ENCODE data around the gene MOGAT2.

The MOGAT2 gene

GRCh38 chr11:75700940-75701339 is 16.7 kb upstream of the MOGAT2 start:
- H3K27me3 ChIP-seq (ENCODE audit: control insufficient read depth, insufficient read depth, low read length), result no peaks in the 10 kb centered on the region
- H3K36me3 ChIP-seq (ENCODE audit: control insufficient read depth, insufficient read depth, low read length), result no peaks in the 10 kb centered on the region
- no peak overlapping the region for H3K4me3 ChIP-seq (ENCODE audit: low read length)

GRCh38 chr11:75703695-75704237 is 13.9 kb upstream of the MOGAT2 start:
- no peak overlapping the region for H3K4me3 ChIP-seq (ENCODE audit: low read length)
- no peaks in the 10 kb centered on the region for H3K36me3 ChIP-seq (ENCODE audit: control insufficient read depth, insufficient read depth, low read length)
- H3K27me3 ChIP-seq (ENCODE audit: control insufficient read depth, insufficient read depth, low read length), result no peaks in the 10 kb centered on the region
- H3K9ac ChIP-seq (ENCODE audit: low read length), result no peak overlapping the region
- peaks cover 4% of the 10 kb centered on the region for H3K4me1 ChIP-seq (ENCODE audit: control insufficient read depth, insufficient read depth, low read length)
- H3K27ac ChIP-seq (ENCODE audit: low read depth, low read length), result no peak overlapping the region

More at GRCh38 chr11:75700940-75701339, 16.7 kb upstream of the MOGAT2 start:
- H3K4me1 ChIP-seq (ENCODE audit: control insufficient read depth, insufficient read depth, low read length), result no peaks in the 10 kb centered on the region
- H3K27ac ChIP-seq (ENCODE audit: low read depth, low read length), result no peak overlapping the region
- no peak overlapping the region for H3K9ac ChIP-seq (ENCODE audit: low read length)

- no peaks in the 10 kb centered on the region for H3K36me3 ChIP-seq (ENCODE audit: control insufficient read depth, insufficient read depth, low read length)
- H3K4me1 ChIP-seq (ENCODE audit: control insufficient read depth, insufficient read depth, low read length), result peaks cover 4% of the 10 kb centered on the region
- no peak overlapping the region for H3K9ac ChIP-seq (ENCODE audit: low read length)
- H3K4me3 ChIP-seq (ENCODE audit: low read length), result no peak overlapping the region
- no peaks in the 10 kb centered on the region for H3K27me3 ChIP-seq (ENCODE audit: control insufficient read depth, insufficient read depth, low read length)
- no peak overlapping the region for H3K27ac ChIP-seq (ENCODE audit: low read depth, low read length)
Measured at GRCh38 chr11:75705541-75705940, 12.1 kb upstream of the MOGAT2 start.

- no peaks in the 10 kb centered on the region for H3K36me3 ChIP-seq (ENCODE audit: control insufficient read depth, insufficient read depth, low read length)
- no peak overlapping the region for H3K27ac ChIP-seq (ENCODE audit: low read depth, low read length)
- H3K4me1 ChIP-seq (ENCODE audit: control insufficient read depth, insufficient read depth, low read length), result peaks cover 4% of the 10 kb centered on the region
- H3K9ac ChIP-seq (ENCODE audit: low read length), result no peak overlapping the region
- peak overlapping the region; percentile 16 for H3K4me3 ChIP-seq (ENCODE audit: low read length)
- no peaks in the 10 kb centered on the region for H3K27me3 ChIP-seq (ENCODE audit: control insufficient read depth, insufficient read depth, low read length)
Measured at GRCh38 chr11:75706260-75706729, 11.3 kb upstream of the MOGAT2 start.

DNA sequence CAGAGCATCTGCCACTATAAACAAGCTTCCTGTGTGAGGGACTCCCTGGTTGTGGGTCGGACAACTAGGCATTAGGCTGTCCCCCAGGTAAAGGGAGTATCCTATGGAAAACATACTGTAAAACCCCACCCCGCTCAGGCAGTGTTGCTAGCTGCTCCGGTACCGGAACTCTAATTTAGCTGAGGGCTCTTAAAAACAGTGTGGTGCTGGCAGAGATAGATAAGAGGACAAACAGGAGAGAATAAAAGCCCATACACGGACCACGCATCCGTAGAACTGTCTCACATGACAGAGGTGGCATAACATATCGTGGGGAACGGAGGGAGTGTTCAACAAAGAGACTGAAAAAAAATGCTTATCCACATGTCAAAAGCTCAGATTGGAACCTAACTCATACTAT is 3.4 kb upstream of the MOGAT2 start:
- Histone ChIP-seq H3K36me3 (ENCODE audit: control insufficient read depth, insufficient read depth, low read length) (no peaks in the 10 kb centered on the region), H3K27me3 (ENCODE audit: control insufficient read depth, insufficient read depth, low read length) (no peaks in the 10 kb centered on the region), H3K4me3 (ENCODE audit: low read length) (no peak overlapping the region), H3K9ac (ENCODE audit: low read length) (no peak overlapping the region), H3K4me1 (ENCODE audit: control insufficient read depth, insufficient read depth, low read length) (no peaks in the 10 kb centered on the region), H3K27ac (ENCODE audit: low read depth, low read length) (no peak overlapping the region)

DNA sequence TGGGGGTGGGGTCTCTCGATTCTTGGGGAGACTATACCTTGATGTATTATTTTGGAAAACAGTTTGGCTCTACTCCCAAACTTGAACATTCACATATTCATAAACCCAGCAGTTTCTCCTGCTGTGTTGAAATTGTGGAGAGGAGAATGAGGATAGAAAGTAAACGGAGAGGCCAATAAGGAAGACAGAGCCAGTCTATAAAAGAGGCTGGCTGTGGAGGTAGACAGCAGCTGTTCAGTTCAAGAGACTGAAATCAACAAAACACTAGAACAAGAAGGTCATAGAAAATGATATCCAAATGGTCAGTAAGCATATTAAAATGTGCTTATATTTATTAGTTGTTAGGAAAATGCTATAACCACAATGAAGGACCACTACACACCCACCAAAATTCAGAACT is 1.9 kb upstream of the MOGAT2 start:
- Histone ChIP-seq H3K4me1 (ENCODE audit: control insufficient read depth, insufficient read depth, low read length) (no peaks in the 10 kb centered on the region), H3K27ac (ENCODE audit: low read depth, low read length) (no peak overlapping the region), H3K36me3 (ENCODE audit: control insufficient read depth, insufficient read depth, low read length) (no peaks in the 10 kb centered on the region), H3K27me3 (ENCODE audit: control insufficient read depth, insufficient read depth, low read length) (no peaks in the 10 kb centered on the region), H3K9ac (ENCODE audit: low read length) (no peak overlapping the region), H3K4me3 (ENCODE audit: low read length) (no peak overlapping the region)

DNA sequence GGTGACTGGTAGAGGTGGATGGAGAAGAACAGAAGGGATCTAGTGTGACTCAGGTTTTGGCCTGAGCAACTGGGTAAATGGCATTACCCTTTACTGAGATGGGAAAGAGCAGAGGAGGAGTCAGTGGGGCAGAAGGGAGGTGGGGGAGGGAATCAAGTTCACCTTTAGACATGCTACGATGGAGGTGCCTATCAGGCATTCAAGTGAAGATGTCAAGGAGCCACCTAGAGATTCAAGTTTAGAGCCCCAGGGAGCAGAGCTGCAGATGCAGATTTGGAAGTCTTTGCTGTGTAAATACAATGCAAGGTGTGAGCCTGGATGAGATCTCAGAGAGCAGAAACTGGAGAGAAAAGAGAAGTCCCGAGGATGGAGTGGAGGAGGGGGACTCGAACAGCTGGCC is 979 bp upstream of the MOGAT2 start:
- Histone ChIP-seq H3K4me3 (ENCODE audit: low read length) (no peak overlapping the region), H3K36me3 (ENCODE audit: control insufficient read depth, insufficient read depth, low read length) (no peaks in the 10 kb centered on the region), H3K27me3 (ENCODE audit: control insufficient read depth, insufficient read depth, low read length) (no peaks in the 10 kb centered on the region), H3K27ac (ENCODE audit: low read depth, low read length) (no peak overlapping the region), H3K9ac (ENCODE audit: low read length) (no peak overlapping the region), H3K4me1 (ENCODE audit: control insufficient read depth, insufficient read depth, low read length) (no peaks in the 10 kb centered on the region)

DNA sequence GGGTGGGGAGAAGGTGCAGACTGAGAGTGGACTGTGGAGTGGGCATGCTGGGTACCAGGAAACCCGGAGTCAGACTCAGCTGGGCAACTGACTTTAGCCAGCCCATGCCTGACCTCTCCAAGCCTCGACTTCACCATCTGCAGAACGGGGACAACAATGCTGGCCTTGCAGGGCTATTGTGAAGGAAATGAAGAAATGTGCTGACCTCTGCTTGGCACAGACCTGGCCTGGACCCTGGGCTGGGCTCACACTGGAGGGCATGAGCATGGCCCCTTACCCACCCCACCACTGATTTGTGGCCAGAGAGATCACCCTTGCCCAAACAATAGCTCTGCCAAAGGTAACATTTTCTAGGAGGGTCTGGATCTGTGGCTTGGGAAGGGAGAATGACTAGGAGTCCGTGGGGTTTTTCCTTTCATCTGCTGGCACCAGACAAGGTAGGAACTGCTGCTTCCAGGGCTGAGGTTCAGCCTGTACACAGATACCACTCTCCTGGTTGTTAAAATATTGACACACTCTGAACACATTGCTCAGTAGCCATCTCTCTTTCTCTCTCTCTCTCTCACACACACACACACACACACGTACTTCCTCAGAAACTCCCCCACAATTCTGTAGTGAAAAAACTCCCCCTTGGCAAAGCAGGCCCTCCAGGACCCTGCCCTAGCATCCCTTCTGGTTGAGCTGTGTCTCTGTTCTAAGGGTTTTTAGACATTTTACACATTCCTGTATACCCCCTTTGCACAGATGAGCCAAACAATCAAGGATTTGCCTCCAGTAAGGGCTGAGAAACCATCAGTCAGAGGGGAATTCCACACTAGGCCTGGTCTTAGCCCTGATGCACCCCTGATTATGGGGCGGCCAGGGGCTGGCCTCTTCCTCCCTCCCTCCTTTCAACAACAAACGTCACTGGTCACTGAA is 1.0 kb downstream of the MOGAT2 start:
- Histone ChIP-seq H3K4me3 (ENCODE audit: low read length) (peak overlapping the region; percentile 51), H3K9ac (ENCODE audit: low read length) (no peak overlapping the region), H3K36me3 (ENCODE audit: control insufficient read depth, insufficient read depth, low read length) (no peaks in the 10 kb centered on the region), H3K4me1 (ENCODE audit: control insufficient read depth, insufficient read depth, low read length) (no peaks in the 10 kb centered on the region), H3K27ac (ENCODE audit: low read depth, low read length) (no peak overlapping the region), H3K27me3 (ENCODE audit: control insufficient read depth, insufficient read depth, low read length) (no peaks in the 10 kb centered on the region)

DNA sequence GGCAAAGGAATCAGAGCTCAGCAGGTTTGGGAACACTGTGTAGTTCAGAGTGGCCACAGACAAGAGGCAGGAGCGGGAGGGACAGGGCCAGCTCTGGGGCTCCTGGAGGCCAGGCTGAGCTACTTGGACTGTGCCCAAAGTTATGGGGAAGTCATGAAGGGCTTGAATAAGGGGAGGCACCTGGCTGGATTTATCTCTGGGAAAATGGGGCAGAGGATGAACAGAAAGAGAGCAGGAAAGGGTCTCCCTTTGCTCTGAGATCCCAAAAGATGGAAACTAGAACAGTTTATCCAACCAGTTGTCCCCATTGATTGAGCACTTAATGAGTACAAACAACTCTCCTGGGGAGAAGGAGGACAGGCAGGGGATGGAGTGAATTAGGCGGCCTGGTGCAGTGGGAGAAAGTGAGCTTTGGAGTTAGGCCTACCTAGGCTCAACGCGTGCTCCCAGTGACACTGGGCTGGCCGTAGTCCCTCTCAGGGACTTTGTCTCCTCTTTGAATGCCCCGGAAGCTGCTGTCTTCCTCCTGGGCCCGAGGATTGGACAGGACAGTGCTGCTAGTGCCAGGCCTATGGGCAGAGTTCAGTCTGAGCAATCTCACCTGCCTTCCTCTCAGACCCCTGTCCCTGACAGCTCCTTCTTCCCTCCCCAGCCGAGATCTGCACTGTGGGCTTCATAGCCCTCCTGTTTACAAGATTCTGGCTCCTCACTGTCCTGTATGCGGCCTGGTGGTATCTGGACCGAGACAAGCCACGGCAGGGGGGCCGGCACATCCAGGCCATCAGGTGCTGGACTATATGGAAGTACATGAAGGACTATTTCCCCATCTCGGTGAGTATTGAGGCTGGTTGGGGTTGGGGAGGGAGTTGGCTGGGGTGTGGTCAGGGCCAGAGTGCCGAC is 2.0 kb downstream of the MOGAT2 start:
- H3K27ac ChIP-seq (ENCODE audit: low read depth, low read length), result no peak overlapping the region
- no peak overlapping the region for H3K9ac ChIP-seq (ENCODE audit: low read length)
- H3K4me3 ChIP-seq (ENCODE audit: low read length), result peak overlapping the region; percentile 17
- H3K4me1 ChIP-seq (ENCODE audit: control insufficient read depth, insufficient read depth, low read length), result no peaks in the 10 kb centered on the region
- no peaks in the 10 kb centered on the region for H3K27me3 ChIP-seq (ENCODE audit: control insufficient read depth, insufficient read depth, low read length)
- H3K36me3 ChIP-seq (ENCODE audit: control insufficient read depth, insufficient read depth, low read length), result no peaks in the 10 kb centered on the region

DNA sequence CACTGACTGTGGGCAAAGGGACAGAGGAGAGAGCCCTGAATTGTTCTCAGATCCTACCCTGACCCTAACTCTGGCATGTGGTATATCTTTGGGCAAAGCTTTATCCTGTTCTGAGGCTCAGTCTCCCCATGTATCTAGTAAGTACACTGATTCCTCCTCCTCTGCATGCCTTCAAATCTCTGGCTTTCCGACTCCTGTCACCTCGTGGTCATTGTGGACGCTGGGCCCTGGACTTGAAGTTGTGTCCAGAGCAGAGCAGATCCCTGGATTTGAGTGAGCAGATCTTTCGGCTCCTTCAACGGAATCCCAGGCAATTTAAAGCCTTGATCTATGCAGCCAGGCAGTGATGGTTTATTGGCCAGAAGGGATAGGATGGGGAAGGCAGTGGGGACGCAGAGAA is 3.0 kb downstream of the MOGAT2 start:
- no peak overlapping the region for H3K9ac ChIP-seq (ENCODE audit: low read length)
- H3K27ac ChIP-seq (ENCODE audit: low read depth, low read length), result no peak overlapping the region

DNA sequence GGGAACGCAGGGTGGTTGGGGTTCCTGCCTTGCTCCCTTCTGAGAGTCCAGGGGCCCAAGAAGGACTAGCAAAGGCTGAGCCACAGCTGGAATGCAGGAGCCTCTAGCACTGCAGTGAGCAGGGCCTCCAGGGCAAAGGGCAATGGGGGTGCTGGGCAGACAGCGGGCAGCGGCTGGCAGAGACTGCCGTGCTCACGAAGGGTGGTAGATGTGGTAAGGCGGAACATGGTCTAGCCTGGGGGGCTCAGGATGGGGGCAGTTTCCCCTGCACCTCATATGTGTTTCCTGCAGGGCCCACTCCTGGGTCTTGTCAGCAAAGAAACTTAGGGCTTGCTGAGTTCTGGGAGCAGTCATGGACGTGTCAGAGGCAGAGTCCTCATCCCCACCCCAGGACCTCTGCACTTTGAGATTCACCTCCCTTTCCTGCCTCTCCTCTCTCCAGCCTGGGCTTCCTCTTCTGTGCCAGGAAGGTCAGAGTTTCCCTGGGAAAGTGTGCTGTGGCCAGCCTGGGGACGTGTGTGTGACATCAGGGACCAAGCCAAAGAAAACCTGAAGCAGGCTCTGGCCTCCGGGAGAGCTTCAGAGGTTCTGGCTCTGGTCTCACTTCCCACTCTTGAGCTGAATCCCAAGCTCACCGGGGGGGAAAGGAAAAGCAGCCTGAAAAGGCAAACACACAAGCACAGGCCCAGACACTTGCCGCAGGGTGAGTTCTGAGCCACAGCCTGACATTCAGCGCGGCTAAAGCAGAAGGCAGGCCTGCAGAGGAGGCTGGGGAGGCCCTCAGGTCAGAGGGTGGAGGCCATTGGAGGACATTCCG is 4.4 kb downstream of the MOGAT2 start:
- no peaks in the 10 kb centered on the region for H3K4me1 ChIP-seq (ENCODE audit: control insufficient read depth, insufficient read depth, low read length)
- H3K4me3 ChIP-seq (ENCODE audit: low read length), result no peak overlapping the region
- H3K9ac ChIP-seq (ENCODE audit: low read length), result no peak overlapping the region
- no peaks in the 10 kb centered on the region for H3K27me3 ChIP-seq (ENCODE audit: control insufficient read depth, insufficient read depth, low read length)
- H3K27ac ChIP-seq (ENCODE audit: low read depth, low read length), result no peak overlapping the region
- H3K36me3 ChIP-seq (ENCODE audit: control insufficient read depth, insufficient read depth, low read length), result peaks cover 4% of the 10 kb centered on the region

More for the DNA sequence above, 3.0 kb downstream of the MOGAT2 start:
- H3K4me3 ChIP-seq (ENCODE audit: low read length), result no peak overlapping the region
- H3K36me3 ChIP-seq (ENCODE audit: control insufficient read depth, insufficient read depth, low read length), result no peaks in the 10 kb centered on the region
- no peaks in the 10 kb centered on the region for H3K4me1 ChIP-seq (ENCODE audit: control insufficient read depth, insufficient read depth, low read length)
- no peaks in the 10 kb centered on the region for H3K27me3 ChIP-seq (ENCODE audit: control insufficient read depth, insufficient read depth, low read length)
